GM10847 (cell line): ENCODE results near the gene FSTL1.

Experiments used
- POLR2A ChIP-seq: IDR thresholded peaks from 2 replicates; pipeline ENCODE4 v1.6.1; 2011; ENCODE audit not compliant: insufficient read length; ENCODE audit errors: extremely low read depth

FSTL1 gene

DNA sequence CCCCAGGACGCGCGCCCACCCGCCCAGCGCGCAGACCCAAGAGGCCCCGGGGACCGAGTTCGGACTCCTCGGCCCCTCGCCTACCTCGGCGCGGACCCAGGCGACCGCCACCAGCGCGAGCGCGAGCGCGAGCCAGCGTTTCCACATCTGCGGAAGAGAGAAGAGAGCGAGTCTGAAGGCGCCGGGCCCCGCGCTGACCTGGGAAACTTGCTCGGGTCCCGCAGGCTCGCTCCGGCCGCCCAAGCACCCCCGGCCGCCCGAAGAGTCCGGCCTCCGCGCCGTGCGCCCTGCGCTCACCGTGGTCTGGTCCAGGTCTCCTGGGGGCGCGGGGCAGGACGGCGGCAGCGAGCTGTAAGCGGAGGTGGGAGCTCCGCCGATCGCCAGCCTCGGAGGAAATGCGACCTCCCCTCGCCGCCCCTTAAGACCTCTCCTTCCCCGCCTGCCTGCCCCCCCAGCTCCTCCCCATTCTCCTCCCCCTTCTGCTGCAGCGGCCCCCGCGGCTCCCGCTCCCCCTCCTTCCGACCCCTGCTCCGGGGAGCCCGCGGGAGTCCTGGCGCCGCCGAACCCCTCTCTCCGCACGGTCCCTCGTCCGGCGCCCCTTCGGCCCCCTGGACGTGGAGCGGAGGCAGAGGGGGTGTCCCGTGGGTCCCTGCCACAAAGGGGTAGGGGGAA, at the start of gene FSTL1:
Gene FSTL1, minus strand, starts transcription at position 393 of the 672 bp plus-strand sequence. Its CDS starts 246 bp downstream, at position 147.
- TF ChIP-seq POLR2A, result no peak

DNA sequence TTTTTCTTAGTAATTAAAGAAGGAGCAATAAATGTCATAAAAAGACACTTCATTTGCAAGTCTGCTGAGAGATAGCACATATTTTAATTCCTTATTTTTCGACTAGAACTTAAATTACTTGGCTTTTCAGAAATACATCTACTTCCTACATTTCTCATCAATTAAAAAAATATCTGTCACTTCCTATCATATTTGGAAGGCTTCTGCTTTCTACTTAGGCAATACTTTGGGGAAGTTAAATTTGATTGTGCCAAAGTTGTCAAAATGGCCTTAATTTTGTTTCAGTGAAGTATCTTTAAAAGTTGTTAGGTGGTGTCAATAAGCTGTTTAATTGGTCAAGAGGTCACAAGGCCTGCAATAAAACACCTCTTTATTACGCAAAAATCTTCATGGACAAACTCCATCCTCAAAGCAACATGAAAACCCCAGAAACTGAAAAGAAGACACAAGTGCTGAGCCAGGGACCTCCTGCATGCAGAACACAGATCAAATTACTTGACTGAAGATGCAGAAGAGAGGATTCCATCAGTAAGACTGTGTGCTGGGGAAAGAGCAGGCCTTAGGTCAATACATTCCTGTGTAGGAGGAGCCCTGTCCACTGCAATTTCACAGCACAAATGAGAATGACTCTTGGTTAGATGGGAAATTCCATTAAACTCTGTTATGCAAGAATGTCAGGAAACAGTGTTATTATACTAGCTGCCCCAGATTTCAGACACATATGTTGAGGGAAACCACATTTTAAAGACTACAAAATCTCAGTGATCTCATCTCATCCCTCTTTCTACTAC, 48.0 kb upstream of the FSTL1 start:
- TF ChIP-seq POLR2A, result no peak

DNA sequence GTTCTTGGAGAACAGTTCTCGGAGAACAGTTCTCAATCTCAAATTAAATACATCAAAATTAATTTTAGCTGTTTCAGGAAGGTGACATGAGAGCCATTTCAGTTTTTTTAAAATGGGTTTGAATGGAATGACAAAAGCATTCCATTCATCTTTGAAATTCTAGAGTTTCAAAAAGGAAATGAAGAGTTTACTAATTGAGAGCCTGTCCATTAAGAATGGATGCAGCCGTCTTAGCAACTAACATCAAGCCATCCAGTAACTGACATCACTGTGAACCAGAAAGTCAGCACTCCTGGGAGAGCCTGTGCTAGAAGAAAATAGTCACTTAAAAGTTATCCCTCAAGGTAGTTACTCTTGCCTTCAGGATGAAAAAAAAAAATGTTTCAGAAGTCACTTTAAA, 47.0 kb upstream of the FSTL1 start:
- no peak for TF ChIP-seq POLR2A

DNA sequence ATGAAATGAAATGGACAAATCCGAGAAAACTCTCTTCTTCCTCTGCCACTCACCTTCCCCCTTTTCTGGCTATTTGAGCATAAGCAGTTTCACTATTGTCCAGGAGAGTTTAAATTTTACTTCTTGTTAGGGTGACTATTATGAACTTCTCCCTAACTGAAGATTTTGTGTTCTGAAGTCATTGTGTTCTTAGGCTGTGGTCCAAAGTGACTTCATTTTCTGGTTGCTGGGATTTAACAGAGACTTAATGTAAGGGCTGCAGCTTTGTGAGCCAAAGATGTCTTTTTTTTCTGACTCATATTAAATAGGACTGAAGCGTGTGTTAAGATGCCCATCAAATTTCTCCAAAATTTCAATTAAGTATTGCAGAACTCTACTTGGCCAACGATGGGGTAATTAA, 46.5 kb upstream of the FSTL1 start:
- TF ChIP-seq POLR2A, result no peak

GRCh38 chr3:120496278-120497002, 45.6 kb upstream of the FSTL1 start:
- no peak for TF ChIP-seq POLR2A

GRCh38 chr3:120495809-120496208, 45.0 kb upstream of the FSTL1 start:
- TF ChIP-seq POLR2A, result no peak

DNA sequence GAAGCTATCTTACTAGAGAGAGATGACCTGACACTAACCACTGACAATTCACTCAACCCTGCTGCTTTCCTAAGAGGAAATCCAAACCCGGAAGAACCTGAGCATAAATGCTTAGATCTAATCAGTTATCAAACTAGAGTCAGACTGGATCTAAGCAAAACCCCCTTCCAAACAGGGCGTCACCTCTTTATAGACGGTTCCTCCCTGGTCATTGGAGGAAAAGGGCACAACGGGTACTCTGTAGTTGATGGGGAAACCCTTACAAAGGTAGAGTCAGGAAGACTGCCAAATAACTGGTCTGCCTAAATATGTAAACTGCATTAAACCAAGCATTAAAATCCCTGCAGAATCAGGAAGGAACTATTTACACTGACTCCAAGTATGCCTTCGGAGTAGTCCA, 41.3 kb upstream of the FSTL1 start:
- no peak for TF ChIP-seq POLR2A

DNA sequence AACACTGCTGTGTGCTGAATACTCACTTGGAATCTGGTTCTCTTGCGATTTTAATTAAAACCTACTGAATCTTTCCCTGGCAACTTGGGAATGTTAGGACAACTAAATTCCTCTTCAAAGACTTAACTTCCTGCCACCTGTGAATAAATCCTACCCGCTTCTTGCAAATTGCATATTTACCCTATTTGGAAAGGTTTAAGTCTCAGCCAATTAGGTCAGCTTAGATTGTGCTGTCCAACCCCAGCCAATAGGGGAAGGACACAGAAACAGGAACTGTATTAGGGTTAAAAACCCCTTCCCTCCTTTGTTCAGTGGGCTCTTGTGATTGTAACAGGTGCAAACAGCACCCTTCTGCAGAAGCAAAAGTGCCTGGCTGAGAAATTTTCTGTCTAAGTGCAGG, 38.6 kb upstream of the FSTL1 start:
- no peak for TF ChIP-seq POLR2A

GRCh38 chr3:120488296-120488695, 37.5 kb upstream of the FSTL1 start:
- no peak for TF ChIP-seq POLR2A

- no peak for TF ChIP-seq POLR2A
Observed at GRCh38 chr3:120487191-120487650, 36.4 kb upstream of the FSTL1 start.

GRCh38 chr3:120481081-120481480, 30.3 kb upstream of the FSTL1 start:
- TF ChIP-seq POLR2A, result no peak

GRCh38 chr3:120477781-120478180, 27.0 kb upstream of the FSTL1 start:
- no peak for TF ChIP-seq POLR2A

GRCh38 chr3:120475722-120476377, 25.1 kb upstream of the FSTL1 start:
- no peak for TF ChIP-seq POLR2A

GRCh38 chr3:120473896-120474675, 23.3 kb upstream of the FSTL1 start:
- no peak for TF ChIP-seq POLR2A
